NCI-H774 (cell line): ENCODE results near the gene SPP2.

Experiments used
- DNase-seq: peaks from one replicate; lab custom pipeline; 2025; lab: John Stamatoyannopoulos, UW

The SPP2 gene

GRCh38 chr2:234038076-234038802 is 12.3 kb upstream of the SPP2 start:
- no peak for DNase-seq

- no peak for DNase-seq
Measured at GRCh38 chr2:234044157-234044556, 6.3 kb upstream of the SPP2 start.

GRCh38 chr2:234046521-234046920 is 4.0 kb upstream of the SPP2 start:
- DNase-seq: no peak

- DNase-seq: no peak
Measured at GRCh38 chr2:234047361-234047760, 3.1 kb upstream of the SPP2 start.

DNA sequence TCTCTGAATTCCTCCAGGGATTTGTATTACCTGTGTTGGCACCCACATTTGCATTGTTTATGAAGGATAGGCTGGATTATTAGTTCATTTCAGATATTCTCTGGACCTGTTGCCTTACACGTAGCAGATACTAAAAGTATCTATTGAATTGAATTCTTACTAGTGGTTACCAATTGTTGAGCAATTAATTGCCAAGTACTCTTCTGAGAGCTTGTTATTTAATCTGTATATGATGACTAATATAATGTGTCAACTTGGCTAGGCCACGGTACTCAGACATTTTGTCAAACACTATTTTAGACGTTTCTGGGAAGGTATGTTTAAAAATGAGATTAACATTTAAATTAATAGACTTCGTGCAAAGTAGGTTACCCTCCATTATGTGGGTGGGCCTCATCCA is 2.5 kb upstream of the SPP2 start:
- DNase-seq: no peak

- DNase-seq: no peak
Measured at GRCh38 chr2:234051374-234052070, 1.0 kb downstream of the SPP2 start.

- no peak for DNase-seq
Measured at GRCh38 chr2:234058881-234059280, 8.4 kb downstream of the SPP2 start.

DNA sequence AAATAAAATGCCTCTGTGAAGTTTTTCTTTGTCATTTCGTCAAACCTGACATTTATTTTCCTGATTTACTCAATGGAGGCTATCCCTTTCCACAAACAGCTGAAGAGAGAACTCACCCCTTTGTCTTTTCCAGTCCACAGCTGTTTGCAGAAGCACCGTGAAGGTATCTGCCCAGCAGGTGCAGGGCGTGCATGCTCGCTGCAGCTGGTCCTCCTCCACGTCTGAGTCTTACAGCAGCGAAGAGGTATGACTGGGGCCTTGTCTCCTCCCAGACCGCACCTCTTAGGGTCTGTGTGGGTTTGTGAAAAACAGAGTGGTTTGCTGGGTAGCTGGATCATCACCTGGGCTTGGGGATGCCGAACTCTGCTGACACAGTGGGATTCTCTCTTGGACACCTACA is 9.7 kb downstream of the SPP2 start:
- peak; percentile 64 for DNase-seq

DNA sequence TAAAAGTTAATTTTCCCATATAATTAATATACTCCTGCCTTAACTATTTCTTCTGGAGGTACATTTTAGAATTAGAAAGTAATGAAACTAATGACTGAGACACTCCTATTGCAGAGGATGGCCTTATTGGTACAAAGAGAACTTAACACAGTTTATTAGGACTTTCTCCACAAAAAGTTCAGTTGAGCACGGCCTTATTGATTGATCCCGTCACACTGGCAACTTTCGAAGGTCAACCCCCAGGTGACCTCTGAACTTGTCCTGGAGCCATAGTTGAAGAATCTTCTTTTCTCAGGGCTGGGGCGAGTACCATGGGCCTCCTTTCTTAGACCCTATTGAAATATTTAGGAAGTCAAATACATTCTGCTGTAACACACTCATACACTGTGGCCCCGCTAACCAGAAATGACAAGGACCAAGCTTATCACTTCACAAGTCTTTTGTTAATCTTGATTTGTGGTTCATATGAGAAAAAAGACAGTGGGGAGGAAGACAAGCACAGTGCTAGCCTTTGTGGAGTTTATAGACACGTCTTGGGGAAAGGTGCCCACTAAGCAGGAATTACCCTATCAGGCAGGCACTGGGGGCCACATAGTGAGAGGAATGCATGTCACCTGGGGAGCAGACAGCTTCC is 11.2 kb downstream of the SPP2 start:
- DNase-seq: no peak

GRCh38 chr2:234066587-234066986 is 16.1 kb downstream of the SPP2 start:
- no peak for DNase-seq

- no peak for DNase-seq
Measured at GRCh38 chr2:234071664-234072063, 21.2 kb downstream of the SPP2 start.

- no peak for DNase-seq
Measured at GRCh38 chr2:234072454-234072853, 22.0 kb downstream of the SPP2 start.

GRCh38 chr2:234074751-234075517 is 24.4 kb downstream of the SPP2 start:
- DNase-seq: no peak

DNA sequence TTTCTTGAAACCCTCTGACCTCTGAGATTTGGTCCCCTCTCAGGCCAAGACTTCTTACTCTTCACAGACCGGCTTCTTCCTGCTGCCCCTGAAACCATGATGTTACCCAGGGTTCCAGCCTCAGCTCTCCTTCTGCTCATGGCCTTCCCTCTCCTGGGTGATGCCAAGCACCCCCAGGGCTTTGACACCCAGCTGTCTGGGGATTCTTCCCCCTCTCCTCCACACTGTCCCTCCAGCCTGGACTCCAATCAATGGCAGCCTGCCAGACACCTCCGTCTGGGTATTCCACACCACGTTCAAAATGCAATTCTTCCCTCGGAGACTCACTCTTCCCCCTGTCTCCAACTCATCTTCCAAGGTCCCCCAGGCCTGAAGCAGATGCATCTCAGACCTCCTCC is 25.0 kb downstream of the SPP2 start:
- DNase-seq: no peak

- no peak for DNase-seq
Measured at GRCh38 chr2:234075947-234076346, 25.4 kb downstream of the SPP2 start.

DNA sequence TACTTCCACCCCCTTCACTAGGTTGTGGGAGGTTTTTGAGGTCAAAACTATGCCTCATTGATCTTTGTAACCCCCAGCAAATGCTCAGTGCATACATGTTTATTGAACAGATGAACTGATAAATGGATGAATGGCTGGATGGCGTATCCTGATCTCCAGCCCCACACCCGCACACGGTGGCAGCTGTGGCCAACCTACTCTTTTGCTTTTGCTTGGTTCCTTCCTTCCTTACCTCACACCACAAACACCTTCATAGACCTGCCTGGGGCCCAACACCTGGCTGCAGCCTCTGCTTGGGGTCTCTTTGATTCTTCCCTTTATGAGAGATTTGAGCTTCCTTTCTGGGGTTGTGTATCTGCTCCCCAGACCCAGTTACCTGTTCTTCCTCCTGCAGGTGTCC is 25.9 kb downstream of the SPP2 start:
- DNase-seq: no peak

DNA sequence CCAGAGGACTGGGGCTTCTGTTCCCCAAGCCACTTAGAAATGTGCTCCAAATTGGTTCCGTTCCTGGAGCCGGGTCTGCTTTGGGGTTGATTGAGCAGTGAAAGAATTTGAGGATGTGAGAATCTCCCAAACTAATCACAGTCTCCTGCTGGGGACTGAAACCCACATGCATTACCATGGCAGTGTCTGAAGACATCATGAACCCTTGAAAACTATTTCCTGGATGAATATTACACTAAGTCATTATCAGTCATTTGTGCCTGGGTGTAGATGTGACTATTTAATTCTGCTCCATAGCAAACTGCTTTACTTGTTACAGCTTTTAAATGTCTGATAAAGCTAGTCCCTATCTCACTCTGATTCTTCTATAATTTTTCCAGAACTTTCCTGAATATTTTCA is 27.6 kb downstream of the SPP2 start:
- DNase-seq: no peak

- DNase-seq: peak; percentile 93
Measured at GRCh38 chr2:234081970-234082822, 31.7 kb downstream of the SPP2 start.

GRCh38 chr2:234083572-234084348 is 33.3 kb downstream of the SPP2 start:
- DNase-seq: no peak

- peak; percentile 37 for DNase-seq
Measured at GRCh38 chr2:234091432-234091879, 41.0 kb downstream of the SPP2 start.

GRCh38 chr2:234091883-234092282 is 41.4 kb downstream of the SPP2 start:
- DNase-seq: peak; percentile 37
